ENCODE results near the gene FARP1.

GRCh38 chr13:98313922-98314292 is 171.0 kb downstream of the FARP1 start:
- TF ChIP-seq EP300 (IDR thresholded peaks at IDR 0.05; ENCODE audit: borderline replicate concordance in 1 of 2, low read depth in 2 of 2, low read length in 2 of 2) (no peak), ATF2 (IDR thresholded peaks at IDR 0.05; ENCODE audit: low read length) (no peak), CTCF (IDR thresholded peaks at IDR 0.05; ENCODE audit: control extremely low read depth in 1 of 3, insufficient read depth in 1 of 3, low read depth in 1 of 3, low read length in 3 of 3) (no peak), USF2 (IDR thresholded peaks at IDR 0.05; ENCODE audit: low read length) (no peak), POLR2AphosphoS5 (IDR thresholded peaks at IDR 0.05; ENCODE audit: low read depth, low read length) (no peak), CHD2 (IDR thresholded peaks at IDR 0.05; ENCODE audit: low read length) (no peak), EZH2 (IDR thresholded peaks at IDR 0.05; ENCODE audit: low read depth, low read length, severe bottlenecking) (no peak), ASH2L (IDR thresholded peaks at IDR 0.05; ENCODE audit: low read length) (no peak), ZNF274 (IDR thresholded peaks at IDR 0.05; ENCODE audit: borderline replicate concordance, extremely low read depth, low read length) (no peak)

Measured in H1 (cell line).